Activated CD8-positive, alpha-beta memory T cell treated with anti-CD3 and anti-CD28 coated beads, Interleukin-2, amount 50 U/mL, for 4 hours (primary cell): ENCODE measurements around the gene C20orf202.

Experiments used
- DNase-seq: peaks from one replicate; pipeline ENCODE4 v3.0.0-alpha.2; 2020

The C20orf202 gene

DNA sequence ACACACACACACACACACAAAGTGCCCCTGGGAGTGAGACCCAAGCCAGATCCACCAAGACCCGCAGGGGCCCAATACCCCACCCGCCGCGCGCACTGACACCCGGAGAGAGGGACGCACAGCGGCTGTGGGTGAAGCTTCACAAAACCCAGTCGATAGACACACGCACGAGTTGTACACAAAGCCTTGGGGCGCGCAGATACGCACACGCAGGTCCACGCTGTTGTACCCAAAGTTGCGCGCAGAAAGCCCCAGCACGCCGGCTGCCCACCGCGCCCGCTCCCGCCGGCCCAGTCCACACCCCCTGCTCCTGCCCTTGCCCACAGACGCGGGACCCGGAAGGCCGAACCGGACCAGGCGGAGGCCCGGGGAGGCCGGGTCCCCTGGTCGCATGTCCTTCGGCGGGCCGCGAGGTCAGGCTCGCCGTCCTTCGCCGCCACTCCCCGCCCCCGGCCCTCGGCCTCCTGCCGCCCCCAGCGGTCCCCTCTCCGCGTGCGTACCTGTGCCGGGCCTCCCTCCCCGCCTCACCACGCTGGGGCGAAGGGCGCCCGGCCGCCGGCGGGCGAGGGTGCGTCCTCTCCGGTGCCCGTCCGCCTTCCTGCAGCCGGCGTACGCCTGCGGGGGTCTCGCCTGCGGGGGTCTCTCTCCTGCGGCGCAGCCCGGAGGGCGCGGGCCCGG, 18.5 kb upstream of the C20orf202 start, which contains the start of gene TMEM74B:
TMEM74B (minus strand) TSS at position 344 of the 678 bp plus-strand sequence. CDS start 1,180 bp downstream, outside the sequence.
- DNase-seq: no peak

DNA sequence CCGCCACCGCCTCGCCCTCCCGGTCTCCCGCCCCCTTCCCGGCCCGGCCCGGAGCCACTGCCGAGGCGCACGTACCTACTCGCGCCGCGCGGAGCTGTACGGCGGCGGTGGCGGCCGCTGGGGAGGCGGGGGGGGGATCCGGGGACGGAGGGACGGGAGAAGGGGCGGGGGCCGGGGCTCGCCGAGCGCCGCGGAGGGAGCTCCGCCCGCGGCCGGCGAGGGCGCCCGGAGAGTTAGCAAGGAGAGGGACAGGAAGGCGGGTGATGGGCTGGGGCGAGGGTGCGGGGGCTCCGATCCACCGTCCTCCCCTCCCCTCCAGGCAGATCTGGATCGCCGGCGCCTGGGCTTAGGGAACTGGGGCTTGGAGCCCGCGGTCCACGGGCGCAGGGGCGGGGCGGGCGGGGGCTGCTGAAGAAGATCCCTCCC, 17.9 kb upstream of the C20orf202 start:
- DNase-seq: no peak

- DNase-seq: peak; percentile 33
Measured at GRCh38 chr20:1185790-1186334, 17.4 kb upstream of the C20orf202 start.

GRCh38 chr20:1186367-1186991, 16.8 kb upstream of the C20orf202 start:
- DNase-seq: no peak

- DNase-seq: no peak
Measured at GRCh38 chr20:1187605-1188171, 15.6 kb upstream of the C20orf202 start.

DNA sequence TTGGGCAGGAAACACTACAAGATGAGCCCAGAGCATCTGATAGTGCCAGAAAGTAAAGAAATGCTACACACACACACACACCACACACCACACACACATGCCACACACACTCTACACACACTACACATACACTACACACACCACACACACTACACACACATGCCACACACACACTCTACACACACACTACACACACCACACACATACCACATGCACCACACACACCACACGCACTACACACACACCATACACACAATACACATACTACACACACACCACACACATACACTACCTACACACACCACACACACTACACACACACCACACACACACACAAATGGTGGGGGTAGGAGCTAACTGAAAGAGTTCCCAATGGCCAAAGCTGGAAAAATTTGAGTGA, 14.9 kb upstream of the C20orf202 start:
- no peak for DNase-seq

DNA sequence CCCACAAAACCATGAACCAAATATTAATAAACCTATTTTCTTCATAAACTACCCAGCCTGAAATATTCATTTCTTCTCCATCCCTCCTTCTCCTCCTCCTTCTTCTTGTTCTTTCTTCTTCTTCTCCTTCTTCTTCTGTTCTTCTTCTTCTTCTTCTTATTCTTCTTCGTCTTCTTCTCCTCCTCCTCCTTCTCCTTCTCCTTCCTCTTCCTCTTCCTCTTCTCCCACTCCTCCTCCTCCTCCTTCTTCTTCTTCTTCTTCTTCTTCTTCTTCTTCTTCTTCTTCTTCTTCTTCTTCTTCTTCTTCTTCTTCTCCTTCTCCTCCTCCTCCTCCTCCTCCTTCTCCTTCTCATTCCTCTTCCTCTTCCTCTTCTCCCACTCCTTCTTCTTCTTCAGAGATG, 13.4 kb upstream of the C20orf202 start:
- DNase-seq: no peak

DNA sequence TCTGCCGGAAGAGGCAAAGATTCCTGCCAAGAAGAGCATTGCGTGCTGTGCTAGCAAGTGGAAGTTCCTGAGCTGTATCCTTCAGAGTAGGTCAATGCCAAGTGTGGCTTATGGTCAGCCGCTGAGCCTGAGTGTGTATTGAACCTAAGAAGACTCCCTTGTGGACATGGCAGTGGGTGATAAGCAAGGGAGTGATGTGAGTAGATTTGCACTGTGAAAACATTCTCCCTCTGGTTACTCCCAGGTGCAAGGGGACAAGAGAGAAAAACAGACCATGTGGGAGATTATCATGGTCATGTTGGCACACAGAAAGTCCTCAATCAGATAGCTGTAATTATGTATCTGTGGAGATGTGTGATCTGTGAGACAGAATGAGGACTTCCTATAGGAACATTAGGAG, 12.4 kb upstream of the C20orf202 start:
- no peak for DNase-seq

DNA sequence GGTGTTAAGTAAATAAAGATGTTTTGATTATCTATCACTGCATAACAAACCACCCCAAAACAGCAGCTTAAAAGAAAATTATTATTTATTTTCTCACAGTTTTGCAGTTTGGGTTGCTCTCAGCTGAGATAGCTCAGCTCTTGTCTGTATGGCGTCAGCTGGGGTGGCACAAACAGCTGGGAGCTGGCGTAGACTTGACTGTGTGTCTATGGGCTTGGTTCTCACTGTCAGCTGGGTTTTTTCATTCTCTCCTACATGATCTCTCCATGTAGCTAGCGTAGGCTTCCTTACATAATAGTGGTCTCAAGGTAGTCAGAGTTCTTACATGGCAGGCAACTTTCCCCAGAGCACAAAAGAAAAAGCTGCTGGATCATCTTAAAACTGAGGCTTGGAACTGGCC, 12.0 kb upstream of the C20orf202 start:
- DNase-seq: no peak

DNA sequence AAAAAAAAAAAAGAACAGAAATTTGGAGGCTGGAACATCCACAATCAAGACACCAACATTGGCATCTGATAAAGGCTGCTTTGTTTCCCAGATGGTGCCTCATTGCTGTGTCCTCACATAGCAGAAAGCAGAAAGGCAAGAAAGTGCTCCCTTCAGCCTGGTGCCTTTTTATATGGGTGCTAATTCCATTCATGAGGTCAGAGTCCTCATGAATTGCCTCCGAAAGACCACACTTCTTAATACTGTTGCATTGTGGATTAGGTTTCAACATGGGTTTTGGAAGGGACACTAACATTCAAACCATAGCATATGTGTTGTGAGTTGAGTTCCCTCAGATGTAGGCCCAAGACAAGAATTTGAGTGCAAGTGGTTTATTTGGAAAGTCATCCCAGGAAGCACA, 8.0 kb upstream of the C20orf202 start:
- no peak for DNase-seq

DNA sequence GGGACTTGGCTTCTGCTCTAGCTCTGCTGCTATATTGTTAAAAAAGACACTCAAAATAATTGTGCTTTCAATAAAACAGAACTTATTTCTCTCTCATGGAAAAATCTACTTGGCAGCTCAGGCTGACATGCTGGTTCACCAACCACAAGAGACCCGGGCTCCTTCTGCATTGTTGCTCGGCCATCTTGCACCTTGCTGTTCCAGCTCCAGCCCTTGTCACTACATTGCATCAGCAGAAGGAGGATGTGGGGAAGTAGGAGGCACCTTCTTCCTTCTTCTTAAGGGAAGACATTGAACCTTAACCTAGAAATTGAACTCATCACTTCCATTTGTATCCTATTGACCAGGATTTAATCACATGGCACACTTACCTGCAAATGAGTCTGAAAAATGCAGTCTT, 6.6 kb upstream of the C20orf202 start:
- DNase-seq: no peak

DNA sequence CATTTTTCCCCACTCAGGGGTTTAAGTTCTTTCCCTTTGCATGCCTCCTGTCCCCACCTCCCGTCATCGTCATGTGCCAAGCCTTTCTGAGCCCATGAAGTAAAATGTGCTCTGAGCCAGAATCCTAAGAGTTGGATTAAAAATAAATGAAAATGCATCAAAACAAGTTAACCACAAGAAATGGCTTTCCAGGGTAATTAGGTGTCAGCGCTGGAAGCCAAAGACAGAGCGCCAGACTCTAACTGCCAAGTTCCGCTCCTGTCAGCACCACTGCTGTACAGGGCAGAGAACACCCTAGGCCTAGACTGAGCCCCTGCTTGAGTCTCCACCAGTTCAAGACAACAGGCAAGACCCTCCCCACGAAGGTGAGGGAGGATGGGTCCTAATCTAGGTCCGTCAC, 5.5 kb upstream of the C20orf202 start:
- DNase-seq: no peak

DNA sequence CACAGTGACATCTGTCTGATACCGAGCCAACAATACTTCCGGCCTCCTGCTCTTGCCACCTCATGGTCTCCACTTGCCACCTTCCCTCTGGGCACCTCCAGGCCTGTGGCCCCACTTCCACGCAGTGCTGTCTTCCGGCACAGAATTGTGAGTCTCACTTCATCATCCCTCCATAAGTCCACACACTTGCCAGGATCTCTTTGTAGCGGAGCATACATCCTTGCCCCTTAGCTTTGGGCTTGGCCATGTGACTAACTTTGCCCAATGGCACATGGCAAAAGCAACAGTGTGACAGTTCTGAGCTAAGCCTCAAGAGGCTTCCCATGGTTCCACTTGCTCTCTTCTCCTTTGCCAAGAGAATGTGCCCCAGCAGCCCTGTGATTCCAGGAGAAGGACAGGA, 4.5 kb upstream of the C20orf202 start:
- DNase-seq: no peak

- no peak for DNase-seq
Measured at GRCh38 chr20:1199212-1199873, 3.9 kb upstream of the C20orf202 start.

DNA sequence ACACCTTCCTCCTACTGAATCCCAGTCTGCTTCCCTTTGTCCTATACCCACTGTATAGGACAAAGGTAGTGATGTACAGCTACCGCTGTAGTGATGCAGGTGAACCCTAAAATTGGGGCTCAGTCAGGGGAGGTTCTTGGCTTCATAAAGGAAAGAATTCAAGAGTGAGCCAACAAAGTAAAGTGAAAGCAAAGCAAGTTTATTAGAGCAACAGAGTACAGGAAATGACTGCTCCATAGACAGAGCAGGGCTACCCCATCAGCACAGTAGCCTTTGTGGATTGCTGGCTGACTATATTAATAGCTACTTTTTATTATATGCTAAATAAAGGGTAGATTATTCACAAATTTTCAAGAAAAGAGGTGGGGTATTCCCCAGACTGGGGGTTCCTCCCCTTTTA, 3.3 kb upstream of the C20orf202 start:
- DNase-seq: no peak

DNA sequence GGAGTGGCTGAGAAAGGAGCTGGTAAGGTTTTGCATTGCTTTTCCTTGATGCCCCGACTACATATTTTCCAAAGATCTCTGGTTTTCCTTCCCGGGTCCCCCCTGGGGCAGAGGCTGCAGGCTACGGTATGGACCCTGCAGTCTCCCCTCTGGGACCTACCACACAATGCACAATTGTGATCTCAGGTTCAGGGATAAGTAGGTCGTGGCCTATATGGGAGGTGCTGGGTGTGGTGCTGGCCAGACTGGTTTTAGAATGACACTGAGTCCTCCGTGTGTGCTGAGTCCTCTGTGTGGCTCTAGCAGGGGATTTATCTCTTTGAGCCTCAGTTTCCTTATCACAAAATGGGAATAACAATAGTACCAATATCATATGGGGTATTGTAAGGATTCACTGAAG, 376 bp downstream of the C20orf202 start:
- no peak for DNase-seq

- DNase-seq: no peak
Measured at GRCh38 chr20:1204113-1204512, 859 bp downstream of the C20orf202 start.

DNA sequence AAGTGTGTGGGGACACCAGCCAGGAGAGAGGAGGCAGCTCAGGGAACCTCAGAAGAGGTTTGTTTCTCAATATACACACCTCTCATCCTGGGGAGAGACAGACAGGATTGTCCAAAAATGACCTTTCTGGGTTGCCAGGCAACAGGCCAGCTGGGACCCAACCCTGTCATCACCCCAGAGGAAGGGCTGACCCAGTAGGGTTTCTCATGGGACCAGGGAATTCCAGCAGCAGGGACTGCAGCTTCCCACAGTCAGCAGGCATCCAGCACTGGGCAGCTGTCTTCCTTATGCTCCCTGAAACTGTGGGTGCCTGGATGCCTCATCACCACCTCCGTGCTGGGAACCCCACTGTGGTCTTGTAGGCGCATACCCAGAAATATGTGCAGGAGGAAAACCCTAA, 1.3 kb downstream of the C20orf202 start:
- no peak for DNase-seq

DNA sequence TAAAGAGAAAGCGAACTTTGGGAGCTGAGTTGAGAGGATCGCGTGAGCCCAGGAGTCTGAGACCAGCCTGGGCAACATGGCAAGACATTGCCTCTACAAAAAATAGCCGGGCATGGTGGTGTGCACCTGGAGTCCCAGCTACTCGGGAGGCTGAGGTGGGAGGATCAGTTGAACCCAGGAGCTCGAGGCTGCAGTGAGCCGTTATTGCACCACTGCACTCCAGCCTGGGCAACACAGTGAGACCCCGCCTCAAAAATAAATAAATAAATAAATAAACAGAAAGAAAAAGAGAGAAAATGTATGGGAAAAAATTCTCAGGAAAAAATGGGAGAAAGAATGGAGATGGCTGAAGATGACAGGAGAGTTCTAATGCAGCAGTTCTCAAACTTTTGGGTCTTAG, 2.5 kb downstream of the C20orf202 start:
- DNase-seq: no peak

- no peak for DNase-seq
Measured at GRCh38 chr20:1206366-1207148, 3.3 kb downstream of the C20orf202 start.

DNA sequence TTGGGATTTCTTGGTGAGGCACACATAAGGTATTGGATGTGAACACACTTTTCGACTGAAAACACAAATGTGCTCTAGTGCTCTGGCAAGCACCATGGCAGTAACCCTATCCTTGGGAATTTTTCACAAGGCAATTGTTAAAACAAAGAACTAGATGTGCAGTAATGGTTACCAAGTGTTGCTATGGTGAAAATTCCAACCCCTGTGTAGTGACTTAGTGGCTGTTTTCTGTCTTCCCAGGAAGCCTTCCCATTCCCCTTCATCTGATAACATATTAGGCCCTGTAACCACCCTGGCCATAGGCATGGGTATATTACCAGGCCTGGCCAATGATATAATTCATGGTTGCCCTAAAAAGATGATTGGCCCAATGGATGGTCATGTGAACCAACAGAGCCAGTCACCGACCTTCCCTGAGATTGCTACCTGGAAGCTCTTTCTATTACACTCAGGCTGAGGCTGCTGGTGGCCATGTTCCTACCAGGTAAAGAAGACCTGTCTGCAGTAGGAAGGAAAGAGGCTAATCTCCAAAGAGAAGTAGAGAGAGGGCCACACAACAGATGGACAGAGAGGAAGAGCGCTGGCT, 4.1 kb downstream of the C20orf202 start:
- no peak for DNase-seq
